H1 (cell line): ENCODE results near the gene ERVW-1. TPM values are rescaled to one million over a fixed set of nuclear protein-coding genes. Genes with fewer than 3 reads are reported as not detected.

Experiments used
- SP4 ChIP-seq: IDR thresholded peaks from 2 replicates; pipeline ENCODE4 v1.6.1; 2012; ENCODE audit warnings: low read length, inconsistent platforms
- polyA plus RNA-seq, 7 experiments: library from polyadenylated mRNA; depleted of rRNA in 3 of 7; stranded (reverse) in 5 of 7; unstranded in 2 of 7; fragments of >200 nt in 5 of 7; fragments of 200-250 nt in 2 of 7; gene quantifications; 1 replicate in 5 of 7; 2 replicates in 1 of 7; 4 replicates in 1 of 7; pipeline versions ENCODE4 v1.2.1 to v1.2.3, GENCODE V29; 2011 to 2013; ENCODE audit warnings: missing spikeins in 2 of 7, mixed read lengths in 2 of 7
- total RNA-seq: library from RNA; stranded (reverse); fragmentation: NEBNext Ultra II Directional; extraction: Animal tissue kit (Norgen Biotek cat#: 25700); gene quantifications from 2 replicates; pipeline ENCODE4 v1.2.1, GENCODE V29; 2021

ERVW-1 gene
- total and polyA plus RNA-seq, 2 of the 8 experiments (the other 6 are each of a cell fraction or from before 2014, with no cell fraction given) = 0.08 TPM; not detected in 1

DNA sequence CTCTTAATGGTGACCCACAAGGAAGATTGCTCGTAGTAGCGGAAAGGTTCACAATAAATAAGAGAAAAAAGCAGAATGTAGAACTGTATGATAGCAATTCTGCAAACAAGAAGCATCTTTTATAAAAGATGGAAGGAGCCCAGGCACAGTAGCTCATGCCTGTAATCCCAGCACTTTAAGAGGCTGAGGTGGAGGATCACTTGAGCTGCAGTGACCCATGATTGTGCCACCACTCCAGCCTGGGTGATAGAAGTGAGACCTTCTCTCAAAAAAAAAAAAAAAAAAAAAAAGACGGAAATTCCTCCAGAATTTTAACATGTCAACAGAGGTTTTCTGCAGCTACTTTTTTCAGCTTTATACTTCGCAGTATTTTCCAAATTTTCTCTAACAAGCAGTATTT is 17.2 kb downstream of the ERVW-1 start (continued):
- TF ChIP-seq SP4 = no peak
